Neuronal stem cell (in vitro differentiated cells): Measurements from ENCODE around the gene ASNS. TPM values are rescaled to one million over a fixed set of nuclear protein-coding genes. Genes with fewer than 3 reads are reported as not detected.
"Not testable (repeated sequence)": the region's sequence is repeated elsewhere in the genome, so short reads cannot be mapped to it uniquely, and the experiment has no call there.

Experiments
- DNase-seq: peaks from one replicate; pipeline ENCODE4 v3.0.0-alpha.2; 2013; ENCODE audit warnings: low spot score
- H2AFZ ChIP-seq: one replicate; pipeline ENCODE4 v1.6.1; 2013; ENCODE audit warnings: mild to moderate bottlenecking, low read length, inconsistent platforms
- H2AK5ac ChIP-seq: 2 replicates; pipeline ENCODE4 v1.6.1; 2013; ENCODE audit warnings: low read depth, mild to moderate bottlenecking, inconsistent platforms, low read length, moderate library complexity, mixed read lengths
- H2BK120ac ChIP-seq: 2 replicates; pipeline ENCODE4 v1.6.1; 2013; ENCODE audit warnings: low read depth, mild to moderate bottlenecking, inconsistent platforms, low read length, moderate library complexity, mixed read lengths
- H2BK12ac ChIP-seq: one replicate; pipeline ENCODE4 v1.6.1; 2013; ENCODE audit warnings: low read length, inconsistent platforms
- H2BK15ac ChIP-seq: 2 replicates; pipeline ENCODE4 v1.6.1; 2013; ENCODE audit warnings: mild to moderate bottlenecking, low read length, inconsistent platforms, mixed read lengths
- H2BK5ac ChIP-seq: one replicate; pipeline ENCODE4 v1.6.1; 2013; ENCODE audit warnings: inconsistent platforms, mild to moderate bottlenecking, low read length, moderate library complexity
- H3K14ac ChIP-seq: one replicate; pipeline ENCODE4 v1.6.1; 2013; ENCODE audit warnings: low read length, inconsistent platforms
- H3K18ac ChIP-seq: 2 replicates; pipeline ENCODE4 v1.6.1; 2013; ENCODE audit warnings: low read length, inconsistent platforms
- H3K23ac ChIP-seq: 2 replicates; pipeline ENCODE4 v1.6.1; 2013; ENCODE audit warnings: low read depth, mild to moderate bottlenecking, mixed read lengths, low read length, inconsistent platforms; ENCODE audit not compliant: poor library complexity
- H3K27ac ChIP-seq: replicated peaks from 3 replicates; pipeline ENCODE4 v1.5.1; 2013; ENCODE audit warnings: low read length, inconsistent platforms
- H3K27me3 ChIP-seq, 3 experiments: 2 replicates each; pipeline ENCODE4 v1.6.1; 2013; ENCODE audit warnings: low read length in 3 of 3, mild to moderate bottlenecking in 2 of 3, inconsistent platforms in 1 of 3, low read depth in 1 of 3, mixed read lengths in 1 of 3, moderate library complexity in 1 of 3; ENCODE audit not compliant: control insufficient read depth in 3 of 3, insufficient read depth in 3 of 3
- H3K36me3 ChIP-seq, 2 donors: replicated peaks in 1 of 2; 2 replicates each; pipeline ENCODE4 v1.6.1; 2013; ENCODE audit warnings: low read length in 2 of 2; ENCODE audit not compliant: control insufficient read depth in 2 of 2, insufficient read depth in 2 of 2
- H3K4ac ChIP-seq: 2 replicates; pipeline ENCODE4 v1.6.1; 2013; ENCODE audit warnings: inconsistent platforms, mild to moderate bottlenecking, low read length, moderate library complexity
- H3K4me1 ChIP-seq, 2 donors: 1 replicate in 1 of 2; 2 replicates in 1 of 2; pipeline ENCODE4 v1.6.1; 2013; ENCODE audit warnings: low read length in 2 of 2, low read depth in 1 of 2; ENCODE audit not compliant: control insufficient read depth in 2 of 2, insufficient read depth in 1 of 2
- H3K4me2 ChIP-seq: one replicate; pipeline ENCODE4 v1.6.1; 2013; ENCODE audit warnings: mild to moderate bottlenecking, low read length, inconsistent platforms; ENCODE audit not compliant: insufficient read depth, poor library complexity, severe bottlenecking
- H3K4me3 ChIP-seq, 2 donors: 2 replicates each; pipeline ENCODE4 v1.5.1; 2013; ENCODE audit warnings: low read length in 2 of 2, mild to moderate bottlenecking in 2 of 2, inconsistent platforms in 1 of 2, moderate library complexity in 1 of 2
- H3K79me1 ChIP-seq: one replicate; pipeline ENCODE4 v1.6.1; 2013; ENCODE audit warnings: low read depth, mild to moderate bottlenecking, inconsistent platforms, low read length, moderate library complexity
- H3K9ac ChIP-seq: one replicate; pipeline ENCODE4 v1.6.1; 2013; ENCODE audit warnings: mild to moderate bottlenecking, low read depth, low read length, inconsistent platforms; ENCODE audit not compliant: poor library complexity
- H3K9me3 ChIP-seq, 2 donors: replicated peaks in 1 of 2; 2 replicates each; pipeline versions ENCODE3 to v1.6.1; 2013; ENCODE audit warnings: low read length in 2 of 2, mild to moderate bottlenecking in 2 of 2, inconsistent platforms in 1 of 2, low read depth in 1 of 2, mixed read lengths in 1 of 2, moderate library complexity in 1 of 2; ENCODE audit not compliant: control insufficient read depth in 2 of 2, insufficient read depth in 1 of 2
- H4K8ac ChIP-seq: one replicate; pipeline ENCODE4 v1.6.1; 2013; ENCODE audit warnings: low read depth, mild to moderate bottlenecking, inconsistent platforms, low read length, moderate library complexity
- H4K91ac ChIP-seq: one replicate; pipeline ENCODE4 v1.6.1; 2013; ENCODE audit warnings: low read length, low read depth, mild to moderate bottlenecking, inconsistent platforms; ENCODE audit not compliant: poor library complexity
- WGBS, 2 donors: extraction: QIAGEN DNeasy Blood & Tissue Kit; methylation state at CpG; one replicate each; pipeline ENCODE4 v1.1.7; 2013; ENCODE audit warnings: missing lambda C conversion rate in 2 of 2, mixed read lengths in 1 of 2; ENCODE audit not compliant: insufficient read length in 2 of 2, insufficient replicate concordance in 1 of 2; ENCODE audit errors: extremely low coverage in 2 of 2; 5-methylcytosine and 5-hydroxymethylcytosine counted together
- polyA plus RNA-seq, 2 experiments: library from polyadenylated mRNA; stranded (reverse); fragments of 200-250 nt; gene quantifications; one replicate each; pipeline ENCODE4 v1.2.3, GENCODE V29; 2013

Gene ASNS
- polyA plus RNA-seq (2013, experiment 1 of 2), result 31.8 TPM
- polyA plus RNA-seq (2013, experiment 2 of 2), result 30.5 TPM

GRCh38 chr7:97872025-97872669 is at the start of gene ASNS:
Gene ASNS, minus strand, starts transcription at chr7:97872408. Its CDS starts 3,252 bp downstream, at chr7:97869156.
- Histone ChIP-seq H2BK5ac (no peak within 1 kb of the TSS), H3K4ac (no peak within 1 kb of the TSS), H3K36me3 (peaks cover 4 to 18% of the 10 kb centered on the region in 2 donors), H3K4me1 (no peaks in the 10 kb centered on the region), H3K27me3 (peaks cover 0 to 3% (median 0%) of the 10 kb centered on the region in 3 experiments), H2AK5ac (no peak within 1 kb of the TSS), H3K9me3 (no peaks in the 10 kb centered on the region), H3K4me2 (peak within 1 kb of the TSS; percentile 82), H3K9ac (peak within 1 kb of the TSS; percentile 88), H2BK12ac (peak within 1 kb of the TSS; percentile 78), H2BK120ac (no peak within 1 kb of the TSS), H3K18ac (peak within 1 kb of the TSS; percentile 93), H4K91ac (no peak within 1 kb of the TSS), H2BK15ac (no peak within 1 kb of the TSS), H3K79me1 (peaks cover 3% of the 10 kb centered on the region), H4K8ac (no peak within 1 kb of the TSS), H3K14ac (peak within 1 kb of the TSS; percentile 87), H3K4me3 (peak within 1 kb of the TSS; percentile 84 to 85), H2AFZ (peak within 1 kb of the TSS; percentile 99), H3K27ac (no peak within 1 kb of the TSS), H3K23ac (peak within 1 kb of the TSS; percentile 92)
- WGBS, 2 donors, result no CpG with 5 or more reads among the region's 58 CpGs
- DNase-seq, result peak; percentile 81

- H3K18ac ChIP-seq, H2BK5ac ChIP-seq, H2AK5ac ChIP-seq, H4K91ac ChIP-seq, H2BK120ac ChIP-seq, H3K36me3 ChIP-seq, DNase-seq, H3K27ac ChIP-seq, H4K8ac ChIP-seq, H3K4me3 ChIP-seq, H3K4ac ChIP-seq, H3K79me1 ChIP-seq, H2BK15ac ChIP-seq, H3K27me3 ChIP-seq, H2AFZ ChIP-seq, H3K14ac ChIP-seq, H2BK12ac ChIP-seq, H3K23ac ChIP-seq, H3K9ac ChIP-seq, H3K4me2 ChIP-seq, H3K9me3 ChIP-seq, H3K4me1 ChIP-seq: not testable (repeated sequence)
- WGBS, 2 donors, result no CpG with 5 or more reads among the region's 4 CpGs
Measured at GRCh38 chr7:97921254-97921653, 49.0 kb upstream of the ASNS start.

- not testable (repeated sequence) for H3K9me3 ChIP-seq, H4K91ac ChIP-seq, H2BK120ac ChIP-seq, DNase-seq, H3K9ac ChIP-seq, H3K27me3 ChIP-seq, H3K79me1 ChIP-seq, H2AK5ac ChIP-seq, H3K4me3 ChIP-seq, H3K14ac ChIP-seq, H3K36me3 ChIP-seq, H3K4me1 ChIP-seq, H2BK15ac ChIP-seq, H3K4me2 ChIP-seq, H2BK5ac ChIP-seq, H2BK12ac ChIP-seq, H3K23ac ChIP-seq, H3K18ac ChIP-seq, H2AFZ ChIP-seq, H3K4ac ChIP-seq, H4K8ac ChIP-seq, H3K27ac ChIP-seq
- no CpG with 5 or more reads among the region's 8 CpGs for WGBS, 2 donors
Measured at GRCh38 chr7:97915267-97915666, 43.1 kb upstream of the ASNS start.

GRCh38 chr7:97912294-97912693 is 40.1 kb upstream of the ASNS start:
- not testable (repeated sequence) for H3K27me3 ChIP-seq, H3K4me1 ChIP-seq, H3K9me3 ChIP-seq, H2BK5ac ChIP-seq, H3K27ac ChIP-seq, H4K8ac ChIP-seq, H2BK15ac ChIP-seq, H3K4me3 ChIP-seq, H3K23ac ChIP-seq, H3K18ac ChIP-seq, H2AK5ac ChIP-seq, H3K79me1 ChIP-seq, H3K4me2 ChIP-seq, H2AFZ ChIP-seq, H3K14ac ChIP-seq, H3K4ac ChIP-seq, H2BK120ac ChIP-seq, DNase-seq, H2BK12ac ChIP-seq, H3K9ac ChIP-seq, H4K91ac ChIP-seq, H3K36me3 ChIP-seq
- no CpG with 5 or more reads among the region's 5 CpGs for WGBS, 2 donors
